Activated T-cell treated with anti-CD3 and anti-CD28 coated beads for 1 hour (primary cell): ENCODE measurements around the gene SRGAP2.
"Not testable (repeated sequence)": the region's sequence is repeated elsewhere in the genome, so short reads cannot be mapped to it uniquely, and the experiment has no call there.

Experiments used
- DNase-seq: peaks from one replicate; pipeline ENCODE4 v3.0.0-alpha.2; 2020; ENCODE audit warnings: low read depth

SRGAP2 gene

DNA sequence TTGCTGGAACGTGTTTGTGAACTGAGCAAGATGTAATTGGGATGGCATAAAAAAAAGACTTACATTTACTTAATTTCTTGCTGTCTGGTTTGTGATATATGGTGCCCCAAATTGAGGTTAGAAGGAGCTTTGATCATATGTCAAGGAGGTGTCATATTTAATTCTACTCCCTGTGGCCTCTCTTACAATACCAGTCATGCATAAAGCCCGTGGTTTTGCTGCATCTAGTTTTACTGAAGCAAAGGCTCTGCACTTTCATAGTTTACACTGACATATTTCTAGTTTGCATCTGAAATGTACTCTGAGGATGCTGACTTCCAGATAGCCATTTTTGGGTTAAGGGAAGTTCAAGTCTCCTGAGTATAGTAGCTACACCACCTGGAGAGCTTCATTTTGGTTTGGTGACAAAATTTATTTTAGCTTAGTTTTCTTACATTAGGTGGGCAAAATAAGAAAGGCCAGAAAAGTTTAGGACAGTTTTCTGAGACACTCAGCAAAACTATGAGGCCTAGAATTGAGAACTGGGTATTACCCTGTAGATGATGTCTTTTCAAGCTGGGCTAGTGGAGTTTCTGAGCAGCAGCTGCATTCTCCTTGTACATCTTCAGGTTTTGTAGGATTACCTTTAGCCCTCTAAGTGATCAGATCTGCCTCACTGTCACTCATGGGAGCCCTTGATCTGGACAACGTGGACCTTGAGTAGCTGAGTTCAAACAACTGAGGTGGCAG, 47.8 kb downstream of the SRGAP2 start:
- DNase-seq: not testable (repeated sequence)

DNA sequence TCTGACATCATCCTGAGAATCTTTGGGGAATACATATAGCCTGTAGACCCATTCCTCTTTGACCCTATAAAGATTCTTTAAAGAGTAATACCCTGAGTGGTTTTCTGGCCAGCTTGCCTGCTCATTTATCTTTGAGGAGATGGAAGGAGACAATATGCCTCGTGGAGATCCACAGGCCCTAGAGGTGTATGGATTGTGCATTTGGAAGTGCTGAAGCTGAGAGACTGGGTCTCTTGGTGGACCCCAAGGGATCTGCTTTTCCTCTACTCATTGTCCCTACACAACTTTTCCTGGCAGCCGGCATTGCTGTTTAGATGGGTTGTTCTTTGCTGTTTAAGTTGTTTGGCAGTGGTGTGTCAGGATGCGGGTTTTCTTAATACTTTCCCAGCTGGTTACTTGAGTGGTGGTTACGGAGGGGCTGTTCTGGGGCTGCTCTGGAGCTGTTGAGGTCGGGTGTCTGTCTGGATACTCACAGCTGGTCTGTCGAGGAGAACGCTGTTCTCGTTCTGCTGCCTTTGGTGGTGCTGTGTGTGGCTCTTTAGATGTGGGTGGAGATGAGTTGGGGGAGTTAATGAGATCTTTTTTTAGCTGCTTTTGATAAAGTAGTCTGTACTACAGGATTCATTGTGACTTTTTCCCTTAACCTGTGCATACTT, 49.5 kb downstream of the SRGAP2 start:
- not testable (repeated sequence) for DNase-seq
